Measurements from ENCODE around the gene NMNAT3.

DNA sequence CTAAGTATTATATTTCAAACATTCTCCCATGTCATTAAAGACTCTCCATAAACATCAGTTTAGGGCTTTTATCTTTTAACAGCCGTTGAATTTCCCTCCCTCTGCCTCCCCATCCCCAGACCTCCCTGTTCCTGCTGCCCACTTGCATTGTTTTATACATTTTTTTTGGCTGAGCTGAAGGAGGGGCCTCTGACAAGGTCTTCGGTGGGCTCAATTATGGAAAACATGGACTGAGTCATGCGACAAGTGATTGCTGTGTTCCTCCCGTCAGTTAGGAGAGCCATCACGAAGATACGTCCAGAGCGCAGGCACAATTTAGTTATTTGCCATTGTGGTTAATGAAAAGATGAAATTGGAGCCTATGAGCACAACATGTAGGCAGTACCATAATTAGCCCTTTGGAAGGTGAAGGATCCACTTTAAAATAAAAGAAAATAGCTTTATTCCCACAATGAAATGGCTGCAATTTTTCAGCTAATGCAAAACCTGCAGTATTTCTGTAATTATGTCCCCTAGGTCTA, 12.0 kb upstream of the NMNAT3 start:
- TF ChIP-seq POLR2A (IDR thresholded peaks at IDR 0.05), result no peak
- TF ChIP-seq, protein P1, sequence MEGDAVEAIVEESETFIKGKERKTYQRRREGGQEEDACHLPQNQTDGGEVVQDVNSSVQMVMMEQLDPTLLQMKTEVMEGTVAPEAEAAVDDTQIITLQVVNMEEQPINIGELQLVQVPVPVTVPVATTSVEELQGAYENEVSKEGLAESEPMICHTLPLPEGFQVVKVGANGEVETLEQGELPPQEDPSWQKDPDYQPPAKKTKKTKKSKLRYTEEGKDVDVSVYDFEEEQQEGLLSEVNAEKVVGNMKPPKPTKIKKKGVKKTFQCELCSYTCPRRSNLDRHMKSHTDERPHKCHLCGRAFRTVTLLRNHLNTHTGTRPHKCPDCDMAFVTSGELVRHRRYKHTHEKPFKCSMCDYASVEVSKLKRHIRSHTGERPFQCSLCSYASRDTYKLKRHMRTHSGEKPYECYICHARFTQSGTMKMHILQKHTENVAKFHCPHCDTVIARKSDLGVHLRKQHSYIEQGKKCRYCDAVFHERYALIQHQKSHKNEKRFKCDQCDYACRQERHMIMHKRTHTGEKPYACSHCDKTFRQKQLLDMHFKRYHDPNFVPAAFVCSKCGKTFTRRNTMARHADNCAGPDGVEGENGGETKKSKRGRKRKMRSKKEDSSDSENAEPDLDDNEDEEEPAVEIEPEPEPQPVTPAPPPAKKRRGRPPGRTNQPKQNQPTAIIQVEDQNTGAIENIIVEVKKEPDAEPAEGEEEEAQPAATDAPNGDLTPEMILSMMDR (IDR thresholded peaks at IDR 0.05), result no peak
